ENCODE results near the gene KLHL2. TPM values are rescaled to one million over a fixed set of nuclear protein-coding genes. Genes with fewer than 3 reads are reported as not detected.
A peak's percentile ranks its signal among the peaks of the same experiment; 100 is the strongest.

KLHL2 gene
- total and polyA plus RNA-seq, 9 of the 15 experiments (the other 6 are each of a cell fraction or from before 2014, with no cell fraction given) = 2.5 to 11.3 (median 6.1) TPM

DNA sequence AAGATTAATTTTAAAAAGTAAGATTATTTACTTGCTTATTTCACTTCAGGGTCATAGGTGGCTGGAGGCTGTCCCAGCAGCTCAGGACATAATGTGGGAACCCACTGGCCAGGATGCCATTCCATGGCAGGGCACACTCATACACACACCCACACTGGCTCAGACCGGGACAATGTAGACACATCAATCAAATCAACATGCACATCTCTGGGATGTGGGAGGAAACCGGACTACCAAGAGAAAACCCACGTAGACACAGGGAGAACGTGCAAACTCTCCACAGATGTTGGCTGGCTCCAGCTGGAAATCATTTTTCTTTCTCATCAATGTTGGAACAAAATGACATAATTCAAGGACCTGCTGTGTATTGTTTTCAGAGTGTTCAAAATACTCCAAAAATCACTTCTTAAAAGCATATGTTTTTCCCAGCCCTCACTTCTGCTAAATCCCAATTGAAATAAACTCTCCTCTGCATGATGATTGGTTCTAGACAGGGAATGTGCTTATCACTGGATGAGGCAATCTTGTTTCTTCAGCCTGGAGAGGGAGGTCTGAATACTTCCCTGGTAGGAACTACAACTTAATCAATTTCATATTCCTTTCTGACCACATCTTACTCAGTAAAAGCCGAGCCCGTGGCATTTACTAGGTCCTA lies 152.8 kb downstream of the KLHL2 start (continued):
- TF ChIP-seq HDAC1 (IDR thresholded peaks at IDR 0.05) (no peak), CEBPG (CRISPR knock-in tag; IDR thresholded peaks at IDR 0.05) (no peak), CEBPG (tag; conservative IDR thresholded peaks at IDR 0.05 in 1 of 2, IDR thresholded peaks at IDR 0.05 in 1 of 2) (peak; percentile 59 to 64), HNRNPLL (IDR thresholded peaks at IDR 0.05; ENCODE audit: low read depth, low read length, poor library complexity, severe bottlenecking) (no peak), ZNF707 (CRISPR knock-in tag; conservative IDR thresholded peaks at IDR 0.05) (no peak), L3MBTL2 (IDR thresholded peaks at IDR 0.05) (0 out of 2 replicates have a peak, but pooled peaks have one; percentile 11), CCNT2 (IDR thresholded peaks at IDR 0.05; ENCODE audit: borderline replicate concordance, extremely low read depth, insufficient read length, low read depth, low read length) (no peak), ZNF445 (CRISPR knock-in tag; IDR thresholded peaks at IDR 0.05; ENCODE audit: low read depth) (no peak), CBFA2T3 (IDR thresholded peaks at IDR 0.05) (peak; percentile 21; the same call in 1 of the 2 replicates), TEAD4 (IDR thresholded peaks at IDR 0.05; ENCODE audit: low read length) (peak; percentile 56; the same call in 1 of the 2 replicates), TEAD4 (CRISPR knock-in tag; IDR thresholded peaks at IDR 0.05; ENCODE audit: borderline replicate concordance) (no peak), ADNP (tag; IDR thresholded peaks at IDR 0.05) (no peak), FOXK1 (CRISPR knock-in tag; IDR thresholded peaks at IDR 0.05; ENCODE audit: borderline replicate concordance) (no peak), ZNF766 (CRISPR knock-in tag; conservative IDR thresholded peaks at IDR 0.05) (peak; percentile 76), NONO (IDR thresholded peaks at IDR 0.05; ENCODE audit: low read depth in 2 of 2, low read length in 1 of 2) (no peak)
- TF ChIP-seq, protein P1, sequence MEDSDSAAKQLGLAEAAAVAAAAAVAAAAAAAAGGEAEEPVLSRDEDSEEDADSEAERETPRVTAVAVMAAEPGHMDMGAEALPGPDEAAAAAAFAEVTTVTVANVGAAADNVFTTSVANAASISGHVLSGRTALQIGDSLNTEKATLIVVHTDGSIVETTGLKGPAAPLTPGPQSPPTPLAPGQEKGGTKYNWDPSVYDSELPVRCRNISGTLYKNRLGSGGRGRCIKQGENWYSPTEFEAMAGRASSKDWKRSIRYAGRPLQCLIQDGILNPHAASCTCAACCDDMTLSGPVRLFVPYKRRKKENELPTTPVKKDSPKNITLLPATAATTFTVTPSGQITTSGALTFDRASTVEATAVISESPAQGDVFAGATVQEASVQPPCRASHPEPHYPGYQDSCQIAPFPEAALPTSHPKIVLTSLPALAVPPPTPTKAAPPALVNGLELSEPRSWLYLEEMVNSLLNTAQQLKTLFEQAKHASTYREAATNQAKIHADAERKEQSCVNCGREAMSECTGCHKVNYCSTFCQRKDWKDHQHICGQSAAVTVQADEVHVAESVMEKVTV (CRISPR knock-in tag; IDR thresholded peaks at IDR 0.05) = no peak
